Activated naive CD4-positive, alpha-beta T cell treated with anti-CD3 and anti-CD28 coated beads, Interleukin-2, amount 50 U/mL, for 72 hours (primary cell): ENCODE measurements around the gene PSMB5. TPM values are rescaled to one million over a fixed set of nuclear protein-coding genes. Genes with fewer than 3 reads are reported as not detected.
A peak's percentile ranks its signal among the peaks of the same experiment; 100 is the strongest.
"Not testable (repeated sequence)": the region's sequence is repeated elsewhere in the genome, so short reads cannot be mapped to it uniquely, and the experiment has no call there.

ENCODE experiments used
- ATAC-seq, 2 donors: fragments of 150-1000 bp; cut with Tn5 transposase; 2 replicates each; pipeline ENCODE4 v1.10.0; 2021; ENCODE audit warnings: mild to moderate bottlenecking in 2 of 2, moderate library complexity in 2 of 2
- DNase-seq, 2 donors: peaks; one replicate each; pipeline ENCODE4 v3.0.0; 2021 to 2022; ENCODE audit warnings: low spot score in 2 of 2
- H3K27ac Mint-ChIP-seq, 2 donors: one replicate each; pipeline ENCODE4 v1.8.0; 2022; ENCODE audit warnings: mild to moderate bottlenecking in 2 of 2, mixed read lengths in 2 of 2
- H3K36me3 Mint-ChIP-seq, 2 donors: one replicate each; pipeline ENCODE4 v1.8.0; 2022; ENCODE audit warnings: mixed read lengths in 2 of 2
- H3K9me3 Mint-ChIP-seq, 2 donors: one replicate each; pipeline ENCODE4 v1.8.0; 2022; ENCODE audit warnings: mixed read lengths in 2 of 2
- total RNA-seq, 2 donors: library from RNA; stranded (reverse); gene quantifications; one replicate each; pipeline ENCODE4 v1.2.3, GENCODE V29; 2022

PSMB5 gene
- total RNA-seq, 2 donors from 2014 or later = 137 to 180 TPM

GRCh38 chr14:23013054-23013748 lies 21.5 kb downstream of the PSMB5 start:
- no peaks in the 10 kb centered on the region for H3K9me3 Mint-ChIP-seq
- DNase-seq (no peak), ATAC-seq (no peak)
- no peak overlapping the region for H3K27ac Mint-ChIP-seq
- H3K36me3 Mint-ChIP-seq = peaks cover 0 to 6% of the 10 kb centered on the region in 2 donors

DNA sequence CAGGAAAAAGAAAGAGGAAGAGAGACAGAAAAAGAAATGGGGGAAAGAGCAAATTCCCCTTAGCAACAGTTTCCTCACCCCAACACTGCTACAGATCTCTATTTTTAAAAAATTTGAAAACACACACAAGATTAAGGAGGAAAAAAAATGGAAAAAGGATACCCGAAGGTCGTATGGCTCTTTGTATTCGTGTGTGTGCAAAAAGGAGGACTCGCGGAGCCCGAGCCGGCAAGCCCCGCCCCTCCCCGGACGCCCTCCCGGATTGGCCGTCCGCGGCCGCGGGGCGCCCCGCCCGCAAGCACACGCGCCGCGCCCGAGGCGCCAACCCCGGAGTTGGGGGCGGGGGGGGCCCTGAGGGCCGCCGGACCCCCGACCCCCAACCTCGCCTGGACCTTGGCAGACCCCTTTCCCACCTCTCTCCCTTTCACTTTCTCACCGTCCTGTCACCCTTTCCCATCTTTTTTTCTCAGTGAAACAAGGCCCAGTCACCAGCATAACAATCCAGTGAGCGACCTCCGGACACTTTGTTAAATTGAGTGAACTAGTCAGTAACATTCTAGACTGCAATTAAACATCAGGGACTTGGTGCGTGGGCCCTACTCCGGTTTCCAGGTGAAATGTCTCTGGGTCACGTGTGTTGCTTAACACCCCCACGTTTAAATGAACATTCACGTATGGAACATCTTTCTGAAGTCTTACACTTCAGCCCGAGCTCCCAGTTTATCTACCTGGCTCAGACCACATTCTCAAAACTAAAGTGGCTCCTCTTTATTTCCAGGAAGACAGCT lies 24.6 kb downstream of the PSMB5 start, which contains the start of gene C14orf93:
Gene C14orf93, minus strand, starts transcription at position 205 of the 788 bp plus-strand sequence. CDS start 11,120 bp downstream, outside the sequence.
- ATAC-seq = peak; percentile 20 to 41
- peak within 1 kb of the TSS; percentile 92 to 94 for H3K27ac Mint-ChIP-seq
- H3K36me3 Mint-ChIP-seq = peaks cover 0 to 14% of the 10 kb centered on the region in 2 donors
- H3K9me3 Mint-ChIP-seq = no peaks in the 10 kb centered on the region
- DNase-seq = peak; percentile 78 to 82

GRCh38 chr14:23009483-23009938 lies 25.2 kb downstream of the PSMB5 start:
- ATAC-seq = no peak
- H3K36me3 Mint-ChIP-seq = peaks cover 0 to 14% of the 10 kb centered on the region in 2 donors
- no peak for DNase-seq
- H3K9me3 Mint-ChIP-seq = no peaks in the 10 kb centered on the region
- H3K27ac Mint-ChIP-seq = peak overlapping the region; percentile 92 to 94

DNA sequence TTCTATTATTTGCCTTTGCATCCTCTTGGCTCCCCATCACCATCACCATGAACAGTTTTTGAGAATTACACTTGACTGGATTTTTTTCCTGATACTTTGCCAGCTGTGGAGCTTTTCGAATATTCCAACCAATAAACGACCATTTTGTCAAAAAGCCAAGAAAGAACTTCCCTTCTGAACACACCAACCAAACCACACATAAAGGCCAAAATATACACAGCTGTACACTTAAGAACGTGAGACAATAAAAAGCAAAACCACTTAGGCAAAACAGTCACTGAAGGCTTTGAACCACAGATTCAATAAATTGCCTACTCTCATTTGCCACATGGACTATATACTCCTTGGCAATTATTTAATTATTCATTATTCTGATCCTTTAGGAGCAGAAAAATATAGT lies 25.9 kb downstream of the PSMB5 start:
- DNase-seq (no peak), ATAC-seq (no peak)
- Mint-ChIP-seq H3K36me3 (peaks cover 0 to 14% of the 10 kb centered on the region in 2 donors), H3K9me3 (no peaks in the 10 kb centered on the region), H3K27ac (peak overlapping the region in 1 of 2 donors; percentile 94)

DNA sequence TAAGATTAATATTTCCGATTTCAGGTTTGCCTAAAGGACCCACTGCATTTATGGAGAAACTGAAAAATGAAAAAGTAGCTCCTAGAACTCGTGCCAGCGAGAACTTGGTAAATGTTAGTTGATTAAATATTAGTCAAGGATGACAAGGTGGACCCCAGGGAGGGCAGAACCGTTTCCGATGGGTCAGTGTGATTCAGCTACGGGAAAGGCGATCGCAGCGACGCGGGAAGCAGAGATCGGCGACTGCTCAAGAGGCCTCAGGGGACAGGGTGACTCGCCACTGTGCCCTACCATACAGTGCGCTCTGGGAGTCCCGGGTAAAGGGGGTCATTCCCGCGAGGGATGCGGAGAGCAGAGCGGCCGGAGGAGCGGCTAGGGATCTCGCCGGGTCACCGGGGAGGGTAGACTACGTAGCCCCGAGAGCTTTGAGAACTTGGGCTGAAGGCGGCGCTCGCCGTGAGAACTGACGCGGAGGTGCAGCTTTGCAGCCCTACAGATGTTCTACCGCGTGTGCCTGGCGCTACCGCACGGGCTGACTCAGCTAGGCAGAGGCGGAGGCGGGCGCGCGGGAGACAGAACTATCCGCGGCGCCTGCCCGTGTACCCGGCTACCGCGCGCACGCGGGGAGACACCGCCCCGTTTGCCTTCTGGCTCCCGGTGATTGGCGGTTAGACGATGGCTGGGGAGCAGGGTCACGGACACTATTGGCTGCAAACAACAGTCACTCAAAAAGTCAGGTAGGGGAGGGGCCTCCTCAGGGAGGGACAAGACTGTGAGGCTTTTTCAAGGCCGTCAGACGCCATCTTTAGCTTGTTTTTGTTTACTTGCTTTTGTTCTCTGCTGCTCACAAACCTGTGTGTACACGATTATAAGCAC lies 27.9 kb downstream of the PSMB5 start:
- no peaks in the 10 kb centered on the region for H3K9me3 Mint-ChIP-seq
- H3K27ac Mint-ChIP-seq = peak overlapping the region; percentile 94 to 98
- DNase-seq (peak; percentile 96 to 99), ATAC-seq (peak; percentile 96 to 99)
- H3K36me3 Mint-ChIP-seq = peaks cover 0 to 14% of the 10 kb centered on the region in 2 donors

- DNase-seq = no peak
- Mint-ChIP-seq H3K36me3 (peaks cover 0 to 14% of the 10 kb centered on the region in 2 donors), H3K27ac (peak overlapping the region; percentile 94 to 98), H3K9me3 (no peaks in the 10 kb centered on the region)
- ATAC-seq = no peak
Observed at GRCh38 chr14:23006188-23006534, 28.5 kb downstream of the PSMB5 start.

GRCh38 chr14:23005451-23006187 lies 29.1 kb downstream of the PSMB5 start:
- DNase-seq (no peak), ATAC-seq (no peak)
- H3K36me3 Mint-ChIP-seq = peaks cover 0 to 14% of the 10 kb centered on the region in 2 donors
- no peaks in the 10 kb centered on the region for H3K9me3 Mint-ChIP-seq
- H3K27ac Mint-ChIP-seq = peak overlapping the region in 1 of 2 donors; percentile 94

- peaks cover 0 to 14% of the 10 kb centered on the region in 2 donors for H3K36me3 Mint-ChIP-seq
- not testable (repeated sequence) for DNase-seq, ATAC-seq, H3K9me3 Mint-ChIP-seq, H3K27ac Mint-ChIP-seq
Observed at GRCh38 chr14:23004274-23004673, 30.4 kb downstream of the PSMB5 start.

- H3K9me3 Mint-ChIP-seq = no peaks in the 10 kb centered on the region
- no peak for ATAC-seq
- DNase-seq = no peak
- no peak overlapping the region for H3K27ac Mint-ChIP-seq
- peaks cover 0 to 8% of the 10 kb centered on the region in 2 donors for H3K36me3 Mint-ChIP-seq
Observed at GRCh38 chr14:23002592-23002991, 32.1 kb downstream of the PSMB5 start.

DNA sequence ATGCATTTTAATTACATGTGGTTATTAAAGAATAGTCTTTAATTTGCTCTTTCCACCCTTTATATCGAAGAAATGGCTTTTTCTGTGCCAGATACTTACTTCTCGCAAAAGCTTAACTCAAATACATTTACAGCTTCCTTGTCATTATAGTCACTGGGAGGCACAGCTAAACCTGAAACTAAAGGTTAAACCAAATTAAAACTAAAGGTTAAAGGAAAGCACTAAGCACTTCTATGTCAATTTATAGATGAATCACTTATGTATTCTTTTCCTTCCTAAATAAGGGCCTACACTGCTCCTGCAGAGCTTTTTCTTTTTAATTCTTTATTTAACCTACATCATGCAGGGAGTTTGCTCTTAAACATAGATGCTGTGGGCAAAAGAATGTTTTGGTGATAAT lies 33.8 kb downstream of the PSMB5 start:
- ATAC-seq (peak in 1 of 2 donors; percentile 56), DNase-seq (no peak)
- H3K9me3 Mint-ChIP-seq = no peaks in the 10 kb centered on the region
- no peaks in the 10 kb centered on the region for H3K36me3 Mint-ChIP-seq
- no peak overlapping the region for H3K27ac Mint-ChIP-seq

DNA sequence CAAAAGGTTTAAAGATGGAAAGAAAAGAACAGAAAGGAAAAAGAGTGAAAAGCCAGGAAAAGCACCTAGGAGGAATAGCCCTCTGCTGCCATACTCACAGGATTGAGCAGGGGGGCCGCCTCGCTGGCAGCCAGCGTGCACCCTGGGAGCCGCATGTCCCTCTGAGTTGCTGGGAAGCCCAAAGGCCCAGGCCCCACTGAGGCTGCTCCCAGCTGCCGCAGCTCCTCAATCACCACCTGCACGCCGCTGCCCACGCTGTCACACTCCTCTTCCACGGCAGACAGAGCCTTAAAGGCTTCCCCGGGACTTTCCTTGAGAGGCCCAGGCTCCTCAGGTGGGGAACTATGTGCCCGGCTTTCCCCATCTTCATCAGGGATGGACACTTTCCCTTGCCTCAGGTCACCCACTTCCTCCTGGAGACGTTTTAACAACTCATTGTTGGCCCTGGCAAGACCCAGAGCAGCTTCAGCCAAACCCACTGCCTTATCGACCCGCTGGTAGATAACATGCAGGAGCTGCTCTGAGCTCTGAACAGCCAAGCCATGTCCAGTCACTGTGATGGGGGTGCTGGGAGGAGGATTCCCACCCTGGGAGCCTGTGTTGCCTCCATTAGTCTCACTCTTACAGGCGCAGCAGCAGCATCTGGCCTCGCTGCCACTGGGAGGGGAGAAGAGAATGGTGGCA lies 36.2 kb downstream of the PSMB5 start:
- DNase-seq (peak in 1 of 2 donors; percentile 37), ATAC-seq (no peak)
- Mint-ChIP-seq H3K9me3 (no peaks in the 10 kb centered on the region), H3K27ac (no peak overlapping the region), H3K36me3 (no peaks in the 10 kb centered on the region)

- Mint-ChIP-seq H3K9me3 (no peaks in the 10 kb centered on the region), H3K27ac (no peak overlapping the region), H3K36me3 (no peaks in the 10 kb centered on the region)
- ATAC-seq (no peak), DNase-seq (peak in 1 of 2 donors; percentile 21)
Observed at GRCh38 chr14:22997676-22998323, 36.9 kb downstream of the PSMB5 start.

DNA sequence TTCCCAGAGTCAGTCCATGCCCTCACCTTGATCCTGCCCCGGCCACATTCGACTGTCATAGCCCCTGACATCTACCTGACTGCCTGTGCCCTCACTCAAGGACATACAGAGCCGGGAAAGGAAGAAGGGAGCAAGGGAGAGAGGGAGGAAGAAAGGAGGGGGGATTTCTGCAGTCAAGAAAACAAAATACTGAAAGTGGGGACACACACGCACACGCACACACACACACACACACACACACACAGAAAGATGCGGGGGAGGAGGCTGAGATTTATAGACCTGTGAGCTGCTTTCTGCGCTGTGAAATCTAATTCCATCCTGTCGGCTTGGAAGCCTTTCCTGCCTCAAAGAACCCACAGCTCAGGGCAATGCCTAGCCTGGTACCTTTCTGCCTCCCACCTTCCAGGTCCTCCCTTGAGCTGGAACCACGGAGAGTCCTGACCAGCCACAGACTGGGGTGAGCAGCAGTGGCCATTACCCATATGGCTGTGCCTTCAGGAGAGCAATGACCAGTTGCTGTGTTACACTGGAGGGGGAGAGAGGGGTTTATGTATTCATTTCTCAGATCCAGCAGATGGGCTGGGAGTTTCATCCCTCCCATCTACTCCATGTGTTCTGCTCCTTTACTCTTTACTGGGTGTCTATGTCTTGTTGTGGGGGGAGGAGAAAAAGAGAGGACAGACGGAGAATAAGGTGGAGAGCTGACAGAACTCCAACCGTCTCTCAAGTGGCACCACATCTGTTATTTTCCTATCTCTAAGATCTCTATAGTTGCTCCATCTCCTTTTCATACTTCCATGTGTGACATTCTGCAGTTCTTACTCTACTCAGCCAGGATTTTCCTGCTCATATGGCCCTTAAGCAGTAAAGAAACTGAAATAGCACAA lies 37.7 kb downstream of the PSMB5 start:
- no peak overlapping the region for H3K27ac Mint-ChIP-seq
- no peaks in the 10 kb centered on the region for H3K9me3 Mint-ChIP-seq
- no peaks in the 10 kb centered on the region for H3K36me3 Mint-ChIP-seq
- no peak for ATAC-seq
- DNase-seq = peak in 1 of 2 donors; percentile 13

GRCh38 chr14:22995889-22996625 lies 38.6 kb downstream of the PSMB5 start:
- ATAC-seq (no peak), DNase-seq (peak in 1 of 2 donors; percentile 23)
- Mint-ChIP-seq H3K27ac (no peak overlapping the region), H3K9me3 (no peaks in the 10 kb centered on the region), H3K36me3 (no peaks in the 10 kb centered on the region)
